NCI-H2196 treated with DMSO at 0.1 percent for 48 hours (cell line): ENCODE data around the gene TDG.
A peak's percentile ranks its signal among the peaks of the same experiment; 100 is the strongest.

Experiments
- DNase-seq: peaks from one replicate; lab custom pipeline; 2025; ENCODE audit not compliant: unreplicated experiment; lab: John Stamatoyannopoulos, UW

The TDG gene

DNA sequence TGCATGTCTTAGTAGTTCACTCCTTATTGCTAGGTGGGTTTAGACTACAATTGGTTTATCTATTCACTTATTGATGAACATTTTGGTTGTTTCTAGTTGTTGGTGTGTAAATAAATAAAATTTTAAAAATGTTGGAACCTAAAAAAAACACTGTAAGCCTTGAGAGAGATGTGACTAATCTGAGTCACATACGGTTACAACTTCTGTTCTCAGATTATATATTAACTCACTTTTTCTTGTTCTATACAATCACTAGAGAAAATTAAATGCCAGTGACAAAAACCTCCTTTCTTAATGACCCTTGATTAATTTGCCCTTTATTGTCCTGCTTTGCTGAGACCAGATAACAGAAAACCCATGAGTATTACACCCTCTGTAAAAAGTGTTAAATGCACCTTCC is 7.1 kb upstream of the TDG start:
- DNase-seq: no peak

- DNase-seq: no peak
Observed at GRCh38 chr12:103960616-103961227, 5.0 kb upstream of the TDG start.

DNA sequence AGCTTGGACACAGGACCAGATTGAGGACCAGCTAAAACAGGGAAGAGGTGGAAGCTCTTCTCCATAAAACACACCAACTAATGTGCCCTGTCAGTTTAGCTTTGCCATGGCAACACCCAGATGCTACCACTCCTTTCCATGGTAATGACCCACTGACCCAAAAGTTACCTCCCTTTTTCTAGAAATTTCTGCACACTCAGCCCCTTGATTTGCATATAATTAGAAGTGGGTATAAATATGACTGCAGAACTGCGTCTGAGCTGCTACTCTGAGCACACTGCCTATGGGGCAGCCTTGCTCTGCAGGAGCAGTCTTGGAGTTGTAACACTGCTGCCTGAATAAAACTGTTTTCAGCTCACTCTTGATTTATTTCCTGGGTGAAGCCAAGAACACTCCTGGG is 3.2 kb upstream of the TDG start:
- DNase-seq: no peak

DNA sequence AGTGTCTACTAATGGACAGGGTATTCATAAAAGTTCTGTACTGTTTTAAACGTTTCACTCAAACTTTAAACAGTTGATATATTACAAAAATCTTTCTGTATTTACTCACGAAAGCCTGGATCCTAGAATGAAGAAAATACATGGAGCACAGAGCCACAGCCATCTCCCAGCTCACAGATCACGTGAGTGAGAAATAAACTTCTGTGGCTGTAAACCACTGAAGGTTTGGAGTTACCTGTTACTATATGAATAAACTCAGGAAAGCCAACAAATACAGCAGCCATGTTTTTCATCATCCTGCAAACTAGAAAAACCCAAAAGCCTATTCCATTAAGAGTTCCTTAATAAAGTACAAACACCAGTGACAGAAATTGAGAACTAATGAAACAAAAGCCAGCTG is 867 bp upstream of the TDG start:
- DNase-seq: no peak

- DNase-seq: no peak
Observed at GRCh38 chr12:103965255-103965589, 450 bp upstream of the TDG start.

- no peak for DNase-seq
Observed at GRCh38 chr12:103966736-103967135, 1.1 kb downstream of the TDG start.

DNA sequence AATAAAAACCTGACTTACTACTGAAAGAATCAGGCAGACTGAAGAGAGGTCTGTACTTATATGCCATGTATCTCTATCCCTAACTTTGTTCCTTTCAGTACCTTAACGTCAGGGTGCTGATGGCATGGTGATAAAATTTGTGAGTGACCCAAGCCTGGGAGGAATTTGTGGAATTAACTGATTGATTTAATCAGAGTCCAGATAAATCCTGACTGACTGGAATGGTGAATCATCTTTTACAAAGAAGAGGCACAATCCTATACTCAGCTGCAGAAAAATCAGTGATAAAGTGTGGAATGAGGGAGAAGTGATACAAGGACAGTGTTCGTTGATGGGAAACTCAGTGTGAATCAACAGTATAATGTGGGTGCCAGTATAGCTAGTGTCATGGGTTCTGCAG is 3.7 kb downstream of the TDG start:
- no peak for DNase-seq

- no peak for DNase-seq
Observed at GRCh38 chr12:103973909-103974308, 8.2 kb downstream of the TDG start.

DNA sequence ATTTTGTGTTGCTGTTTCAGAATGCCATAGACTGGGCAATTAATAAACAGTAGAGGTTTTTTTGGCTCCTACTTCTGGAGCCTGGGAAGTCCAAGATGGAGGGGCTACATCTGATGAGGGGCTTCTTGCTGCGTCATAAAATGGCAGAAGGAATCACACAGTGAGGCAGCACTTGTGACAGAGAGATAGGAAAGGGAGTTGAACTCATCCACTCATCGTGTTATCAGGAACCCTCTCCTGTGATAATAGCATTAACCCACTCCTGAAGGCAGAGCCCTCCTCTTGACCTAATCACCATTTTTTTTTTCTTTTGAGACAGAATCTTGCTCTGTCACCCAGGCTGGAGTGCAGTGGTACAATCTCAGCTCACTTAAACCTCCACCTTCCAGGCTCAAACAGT is 9.7 kb downstream of the TDG start:
- no peak for DNase-seq

DNA sequence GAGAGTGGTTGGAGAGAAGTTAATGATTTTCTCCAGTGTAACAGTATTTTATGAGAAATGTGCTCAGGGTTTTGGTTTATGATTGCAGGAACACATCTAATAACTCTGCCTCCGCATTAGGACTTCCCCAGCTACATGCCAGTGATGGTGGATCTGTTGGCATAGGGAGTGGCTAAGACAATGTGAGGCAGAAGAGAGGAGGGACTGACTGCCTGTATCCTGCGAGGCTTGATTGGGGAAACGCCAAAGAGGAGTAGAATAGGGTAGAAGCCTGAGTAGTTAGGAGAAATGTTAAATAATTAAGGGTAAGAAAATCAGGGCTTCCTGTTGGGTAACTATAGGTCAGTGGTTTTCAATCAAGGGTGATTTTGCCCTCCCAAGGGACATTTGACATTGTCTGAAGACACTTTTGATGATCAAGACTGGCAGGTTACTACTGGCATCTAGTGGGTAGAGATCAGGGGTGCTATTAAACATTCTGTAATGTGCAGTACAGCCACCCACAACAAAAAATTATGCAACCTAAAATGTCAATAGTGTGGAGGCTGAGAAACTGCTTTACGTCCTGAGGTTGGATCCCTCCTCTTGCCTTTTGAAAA is 12.8 kb downstream of the TDG start:
- DNase-seq: no peak

GRCh38 chr12:103986829-103987228 is 21.2 kb downstream of the TDG start:
- DNase-seq: no peak

DNA sequence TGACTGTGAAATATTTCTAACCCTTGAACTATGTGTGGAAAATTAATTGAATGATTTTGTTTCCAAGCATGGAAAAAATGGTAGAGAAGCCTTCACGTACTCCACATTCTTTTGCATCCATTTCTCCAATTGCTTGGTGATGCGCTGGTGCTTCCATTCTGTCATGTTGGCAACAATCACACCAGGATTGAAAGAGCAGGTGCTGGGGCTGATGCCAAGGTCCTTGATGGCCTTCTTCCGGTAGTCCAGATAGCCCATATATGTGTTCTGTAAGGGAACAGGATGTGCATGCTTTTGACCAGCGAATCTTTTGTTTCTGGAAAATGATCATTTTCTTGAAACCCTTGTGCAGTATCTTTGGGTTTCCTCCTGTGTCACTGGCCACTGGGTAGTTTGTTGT is 28.6 kb downstream of the TDG start:
- DNase-seq: peak; percentile 45

DNA sequence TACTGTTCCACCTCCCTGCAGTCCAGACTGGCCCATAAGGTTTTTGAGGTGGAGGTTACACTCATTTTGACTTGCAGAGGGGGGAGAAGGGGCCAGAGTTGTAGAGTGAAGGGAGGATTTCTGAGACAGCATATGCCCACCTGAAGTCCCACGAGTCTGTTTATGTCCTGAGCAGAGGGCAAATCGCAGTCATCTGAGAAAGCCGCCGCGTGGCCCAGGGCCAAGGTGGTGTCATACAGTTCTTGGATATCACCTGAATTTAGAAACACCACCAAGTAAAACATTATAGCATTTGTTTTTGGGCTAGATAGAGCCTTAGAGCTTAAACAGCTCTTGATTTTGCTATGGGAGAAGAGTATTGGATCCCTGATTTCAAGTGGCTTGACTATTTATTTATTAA is 30.9 kb downstream of the TDG start:
- DNase-seq: no peak

GRCh38 chr12:103997286-103997900 is 31.7 kb downstream of the TDG start:
- DNase-seq: no peak

GRCh38 chr12:103998976-103999375 is 33.3 kb downstream of the TDG start:
- no peak for DNase-seq

DNA sequence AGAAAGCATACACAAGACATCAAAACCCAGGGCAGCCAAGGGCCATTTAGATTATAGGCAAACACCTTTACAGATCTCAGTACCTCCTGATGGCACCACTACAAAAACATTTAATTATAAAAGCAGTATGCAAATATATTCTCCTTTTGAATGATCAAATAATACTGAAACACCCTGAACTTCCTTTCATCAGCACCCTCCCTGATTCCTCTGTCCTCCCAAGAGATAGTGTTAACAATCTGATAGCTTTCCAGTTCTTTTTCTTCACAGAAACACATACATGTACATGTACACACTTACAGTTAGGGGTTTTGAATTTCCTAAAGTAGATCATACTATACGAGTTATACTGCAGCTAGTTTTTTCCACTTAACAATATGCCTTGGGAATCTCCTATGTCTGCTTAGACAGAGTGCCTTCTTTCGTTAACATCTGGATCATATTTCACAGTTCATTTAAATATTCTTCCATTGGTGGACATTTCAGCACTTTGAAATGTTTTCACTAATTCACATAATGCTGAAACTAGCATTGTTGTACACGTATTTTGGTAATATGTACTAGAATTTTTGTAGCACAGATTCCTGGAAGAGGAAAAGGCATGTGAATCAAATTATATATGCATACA is 35.2 kb downstream of the TDG start:
- DNase-seq: no peak

- no peak for DNase-seq
Observed at GRCh38 chr12:104002686-104003085, 37.0 kb downstream of the TDG start.

DNA sequence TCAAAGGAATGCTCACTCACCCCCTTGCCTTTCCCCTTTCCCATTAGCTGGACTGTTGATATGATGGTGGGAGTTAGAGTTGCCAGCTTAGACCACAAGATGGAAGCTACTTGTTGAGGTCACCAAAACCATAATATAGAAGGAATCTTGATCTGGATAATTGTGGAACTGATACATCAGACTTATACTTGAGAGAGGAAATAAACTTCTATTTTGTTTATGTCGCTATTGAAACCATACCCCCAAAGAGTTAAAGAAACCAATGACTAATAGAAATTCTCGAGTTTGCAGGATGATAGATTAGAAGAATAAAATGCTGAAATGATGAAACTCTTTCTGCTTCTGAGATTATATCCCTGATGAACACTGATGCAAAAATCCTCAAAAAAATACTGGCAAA is 37.9 kb downstream of the TDG start:
- no peak for DNase-seq

- no peak for DNase-seq
Observed at GRCh38 chr12:104006929-104007328, 41.3 kb downstream of the TDG start.

DNA sequence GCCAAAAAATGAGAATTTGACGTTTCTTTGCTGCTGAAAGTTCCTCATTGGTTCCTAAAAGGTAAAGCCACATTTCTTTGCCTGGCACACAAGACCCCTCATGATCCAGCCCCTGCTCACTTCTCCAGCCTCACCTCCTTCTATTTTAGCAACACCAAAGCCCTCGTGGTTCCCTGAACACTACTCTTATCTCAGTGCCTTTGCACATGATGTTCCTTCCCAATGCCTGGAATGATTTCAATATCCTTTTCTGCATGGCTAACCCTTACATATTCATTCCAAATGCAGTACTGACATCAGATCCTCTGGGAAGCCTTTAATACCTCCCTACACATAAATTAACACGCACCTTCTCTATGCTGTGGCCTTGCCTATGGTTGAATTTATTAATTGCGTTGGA is 44.4 kb downstream of the TDG start:
- no peak for DNase-seq

DNA sequence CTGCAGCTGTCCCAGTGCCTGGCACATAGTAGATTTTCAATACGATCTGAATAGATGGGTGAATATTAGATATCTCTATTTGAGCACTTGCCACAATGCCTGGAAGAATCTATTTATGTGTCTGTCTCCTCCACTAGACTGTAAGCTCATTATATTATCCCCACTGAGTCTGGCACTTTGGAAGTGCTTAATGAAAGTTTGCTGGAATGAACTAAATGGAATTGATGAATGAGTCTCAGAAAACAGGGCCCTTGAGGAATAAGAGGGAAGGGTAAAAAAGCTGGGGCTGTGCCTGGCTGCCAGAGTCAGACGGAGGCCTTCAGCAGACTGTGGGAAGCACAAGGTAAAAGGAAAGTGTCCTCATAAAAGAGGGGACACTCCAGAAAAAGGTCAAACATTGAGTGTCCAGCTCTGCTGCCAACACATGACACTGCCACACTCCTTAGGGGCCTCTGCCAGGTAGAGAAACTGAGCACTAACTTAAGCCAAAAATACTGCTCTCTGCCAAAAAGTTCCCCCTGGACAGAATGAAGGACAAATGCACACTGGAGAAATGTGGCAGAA is 45.0 kb downstream of the TDG start:
- no peak for DNase-seq

DNA sequence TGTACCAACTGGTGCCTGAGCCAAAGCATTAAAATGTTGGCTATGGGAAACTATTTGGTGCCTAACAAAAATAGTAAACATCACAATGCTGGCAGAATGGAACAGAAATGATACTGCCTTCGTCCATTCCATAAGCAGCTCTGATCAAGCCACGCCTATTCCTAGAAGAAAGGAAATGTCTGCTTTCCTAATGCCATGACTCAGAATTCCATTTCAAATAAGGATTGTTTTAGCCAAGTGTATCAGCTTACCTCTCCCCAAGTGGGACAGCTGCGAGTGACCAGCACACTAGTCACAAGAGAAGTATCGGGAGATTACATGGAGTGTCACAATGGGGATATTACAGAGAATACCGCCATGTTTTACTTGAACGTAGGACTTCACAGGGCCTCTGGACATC is 45.6 kb downstream of the TDG start:
- DNase-seq: no peak
